Dendritic cell treated with granulocyte-macrophage colony-stimulating factor and Interleukin-4, amounts not matched to agents 40 ng/mL and 50 ng/mL, for 4 days (primary cell): Measurements from ENCODE around the gene STXBP5.

Source experiments
- H3K27ac Mint-ChIP-seq: one replicate; pipeline ENCODE4 v1.8.0; 2022; ENCODE audit warnings: mild to moderate bottlenecking, mixed read lengths
- H3K27me3 Mint-ChIP-seq: one replicate; pipeline ENCODE4 v1.8.0; 2022; ENCODE audit warnings: mild to moderate bottlenecking, mixed read lengths
- H3K36me3 Mint-ChIP-seq: one replicate; pipeline ENCODE4 v1.8.0; 2022; ENCODE audit warnings: low read depth, mixed read lengths
- H3K4me1 Mint-ChIP-seq: one replicate; pipeline ENCODE4 v1.8.0; 2022; ENCODE audit warnings: low read depth, mixed read lengths
- H3K4me3 Mint-ChIP-seq: one replicate; pipeline ENCODE4 v1.8.0; 2022; ENCODE audit warnings: mild to moderate bottlenecking, moderate library complexity, mixed read lengths
- H3K9me3 Mint-ChIP-seq: one replicate; pipeline ENCODE4 v1.8.0; 2022; ENCODE audit warnings: mixed read lengths
- intact Hi-C: fragments of 100-400 bp; cut with micrococcal nuclease; formaldehyde crosslinking; loops from one replicate; pipeline ENCODE4 v1.15.0; 2022

The STXBP5 gene

DNA sequence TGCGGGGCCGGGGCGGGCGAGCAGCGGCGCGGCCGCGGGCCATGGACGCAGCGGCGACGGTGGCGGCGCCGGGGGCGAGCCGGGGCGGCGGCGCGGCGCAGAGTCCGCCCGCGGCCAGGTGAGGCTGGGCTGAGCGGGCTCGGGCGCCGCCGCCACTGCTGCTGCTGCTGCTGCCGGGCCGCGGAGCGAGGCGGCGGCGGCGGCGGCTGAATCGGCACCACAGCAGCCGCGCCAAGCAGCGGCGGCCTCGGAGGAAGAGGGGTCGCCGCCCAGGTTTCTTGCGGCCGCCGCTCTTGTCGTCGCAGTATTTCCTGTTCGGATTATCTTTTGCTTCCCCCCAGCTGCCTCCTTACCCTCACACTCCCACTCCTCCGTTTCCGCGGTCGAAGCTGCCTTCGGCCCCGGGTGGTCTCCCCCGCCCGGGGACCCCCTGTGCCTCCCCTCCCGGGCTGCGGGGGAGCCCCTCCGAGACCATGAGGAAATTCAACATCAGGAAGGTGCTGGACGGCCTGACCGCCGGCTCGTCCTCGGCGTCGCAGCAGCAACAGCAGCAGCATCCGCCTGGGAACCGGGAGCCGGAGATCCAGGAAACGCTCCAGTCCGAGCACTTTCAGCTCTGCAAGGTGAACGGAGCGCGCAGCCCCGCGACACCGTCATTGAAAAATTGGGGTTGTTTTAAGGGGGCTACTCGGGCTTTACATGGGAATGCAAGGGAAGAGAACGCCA lies at the start of gene STXBP5:
TSS of gene STXBP5 (plus strand) at position 358 of the 726 bp plus-strand sequence. CDS start at position 474, 116 bp downstream.
- peak within 1 kb of the TSS; percentile 94 for H3K27ac Mint-ChIP-seq
- intact Hi-C loops, result loop anchor here (5.0 to 10.0 kb wide), 3 partner anchors 347 to 1469 kb away; partner anchors contain the start of genes EPM2A and SHPRH
- H3K36me3 Mint-ChIP-seq, result peaks cover 22% of the 10 kb centered on the region

GRCh38 chr6:147154454-147154853 lies 49.8 kb upstream of the STXBP5 start:
- H3K9me3 Mint-ChIP-seq, result no peaks in the 10 kb centered on the region
- intact Hi-C loops, result no loop called here
- no peak overlapping the region for H3K27ac Mint-ChIP-seq
- H3K4me3 Mint-ChIP-seq, result no peak overlapping the region
- no peaks in the 10 kb centered on the region for H3K27me3 Mint-ChIP-seq
- H3K4me1 Mint-ChIP-seq, result no peaks in the 10 kb centered on the region
- no peaks in the 10 kb centered on the region for H3K36me3 Mint-ChIP-seq

More for the DNA sequence above, at the start of gene STXBP5:
- H3K9me3 Mint-ChIP-seq, result no peaks in the 10 kb centered on the region
- peaks cover 35% of the 10 kb centered on the region for H3K4me1 Mint-ChIP-seq
- H3K4me3 Mint-ChIP-seq, result peak within 1 kb of the TSS; percentile 98
- H3K27me3 Mint-ChIP-seq, result no peaks in the 10 kb centered on the region

- H3K27ac Mint-ChIP-seq, result no peak overlapping the region
- no peaks in the 10 kb centered on the region for H3K27me3 Mint-ChIP-seq
- no peak overlapping the region for H3K4me3 Mint-ChIP-seq
- intact Hi-C loops, result no loop called here
- no peaks in the 10 kb centered on the region for H3K4me1 Mint-ChIP-seq
- no peaks in the 10 kb centered on the region for H3K36me3 Mint-ChIP-seq
- no peaks in the 10 kb centered on the region for H3K9me3 Mint-ChIP-seq
These were observed 48.0 kb upstream of the STXBP5 start for GRCh38 chr6:147156218-147156617.

DNA sequence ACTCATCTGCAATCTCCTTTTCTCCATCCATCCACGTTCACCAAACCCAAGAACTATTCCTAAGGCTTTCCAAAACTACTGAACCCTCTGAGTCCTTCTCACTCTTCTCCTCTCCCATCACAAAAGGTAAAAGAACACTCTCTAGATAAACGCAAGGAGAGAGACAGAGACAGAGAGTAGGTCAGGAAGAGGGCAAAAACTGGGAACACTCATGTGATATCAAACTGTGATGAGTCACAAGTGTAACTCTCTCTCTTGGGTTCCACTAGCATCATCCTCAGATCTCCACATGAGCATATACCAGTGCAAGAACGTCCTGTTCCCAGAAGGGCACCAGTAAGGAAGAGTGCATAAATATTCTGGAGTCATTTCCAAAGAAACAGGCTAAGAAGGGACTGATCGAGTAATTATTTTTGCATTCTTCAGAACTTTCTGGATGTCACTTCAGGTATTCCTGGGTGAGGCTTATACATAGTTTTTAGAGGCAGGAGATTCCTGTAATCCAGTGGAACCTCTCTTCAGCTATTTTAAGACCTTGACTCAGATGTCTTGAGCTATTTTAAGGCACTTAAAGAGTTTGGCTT lies 47.3 kb upstream of the STXBP5 start:
- Mint-ChIP-seq H3K4me3 (no peak overlapping the region), H3K36me3 (no peaks in the 10 kb centered on the region), H3K27me3 (no peaks in the 10 kb centered on the region), H3K9me3 (no peaks in the 10 kb centered on the region), H3K4me1 (no peaks in the 10 kb centered on the region), H3K27ac (no peak overlapping the region)
- intact Hi-C loops, result no loop called here

DNA sequence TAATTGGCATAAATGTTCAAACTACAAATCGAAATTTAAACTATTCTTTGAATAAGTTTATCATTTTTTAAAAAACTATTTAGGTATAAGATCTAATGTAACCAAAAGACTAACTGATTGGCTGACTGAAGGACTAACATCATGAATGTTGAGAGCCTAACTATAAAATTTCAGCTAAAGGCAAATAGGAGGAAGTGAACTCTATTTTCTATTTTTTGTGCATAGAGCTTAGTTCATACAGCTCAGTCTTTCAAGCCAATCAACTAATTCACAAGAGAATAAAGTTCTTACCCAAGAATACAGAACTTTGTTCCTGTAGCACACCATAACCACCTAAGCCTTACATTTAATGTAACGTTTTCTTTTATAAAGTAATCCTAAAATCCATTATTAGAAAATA lies 46.3 kb upstream of the STXBP5 start:
- H3K4me1 Mint-ChIP-seq, result no peaks in the 10 kb centered on the region
- intact Hi-C loops, result no loop called here
- H3K9me3 Mint-ChIP-seq, result no peaks in the 10 kb centered on the region
- no peak overlapping the region for H3K27ac Mint-ChIP-seq
- no peaks in the 10 kb centered on the region for H3K27me3 Mint-ChIP-seq
- no peak overlapping the region for H3K4me3 Mint-ChIP-seq
- no peaks in the 10 kb centered on the region for H3K36me3 Mint-ChIP-seq

DNA sequence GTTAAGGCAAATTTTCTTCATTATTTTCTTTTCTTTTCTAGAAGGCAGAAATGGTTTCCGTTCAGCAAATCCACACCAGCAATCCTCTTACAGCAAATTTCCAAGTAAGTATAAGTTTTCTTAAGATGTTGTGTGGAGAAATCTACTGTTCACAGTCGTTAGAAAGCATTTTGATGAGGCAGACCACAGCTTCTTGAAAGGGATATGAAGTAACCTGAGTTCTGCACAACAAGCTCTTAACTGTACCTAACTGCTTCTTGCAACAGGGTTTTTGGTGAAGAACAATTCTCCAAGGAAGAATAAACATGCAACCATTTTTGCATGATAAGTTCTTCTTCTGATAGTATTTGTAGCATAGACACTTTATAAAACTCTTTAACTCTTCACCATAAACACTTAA lies 45.3 kb upstream of the STXBP5 start:
- Mint-ChIP-seq H3K27me3 (no peaks in the 10 kb centered on the region), H3K27ac (no peak overlapping the region), H3K4me1 (no peaks in the 10 kb centered on the region), H3K4me3 (no peak overlapping the region), H3K36me3 (no peaks in the 10 kb centered on the region), H3K9me3 (no peaks in the 10 kb centered on the region)
- intact Hi-C loops, result no loop called here

GRCh38 chr6:147159536-147160374 lies 44.5 kb upstream of the STXBP5 start:
- Mint-ChIP-seq H3K4me3 (no peak overlapping the region), H3K36me3 (no peaks in the 10 kb centered on the region), H3K27me3 (no peaks in the 10 kb centered on the region), H3K9me3 (no peaks in the 10 kb centered on the region), H3K4me1 (no peaks in the 10 kb centered on the region), H3K27ac (no peak overlapping the region)
- intact Hi-C loops, result no loop called here

DNA sequence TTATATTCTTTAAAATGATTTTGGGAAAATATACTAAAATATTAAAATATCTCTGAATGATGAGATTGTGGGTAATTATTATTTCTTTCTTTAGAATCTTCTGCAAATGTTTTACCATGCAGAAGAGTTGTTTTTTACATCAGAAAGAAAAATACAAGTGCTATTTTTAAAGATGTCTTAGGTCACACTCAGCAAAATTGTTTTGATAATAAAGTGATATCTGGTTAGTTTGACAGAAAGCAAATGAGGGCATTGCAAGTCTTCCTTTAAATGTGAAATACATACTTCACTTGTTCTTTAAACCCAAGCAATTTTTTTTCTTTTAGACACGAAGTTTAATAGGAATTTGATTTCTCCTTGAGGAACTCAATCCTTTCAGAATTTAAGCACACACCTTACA lies 43.6 kb upstream of the STXBP5 start:
- no peak overlapping the region for H3K4me3 Mint-ChIP-seq
- no peak overlapping the region for H3K27ac Mint-ChIP-seq
- no peaks in the 10 kb centered on the region for H3K36me3 Mint-ChIP-seq
- intact Hi-C loops, result no loop called here
- H3K9me3 Mint-ChIP-seq, result no peaks in the 10 kb centered on the region
- H3K27me3 Mint-ChIP-seq, result no peaks in the 10 kb centered on the region
- H3K4me1 Mint-ChIP-seq, result no peaks in the 10 kb centered on the region

DNA sequence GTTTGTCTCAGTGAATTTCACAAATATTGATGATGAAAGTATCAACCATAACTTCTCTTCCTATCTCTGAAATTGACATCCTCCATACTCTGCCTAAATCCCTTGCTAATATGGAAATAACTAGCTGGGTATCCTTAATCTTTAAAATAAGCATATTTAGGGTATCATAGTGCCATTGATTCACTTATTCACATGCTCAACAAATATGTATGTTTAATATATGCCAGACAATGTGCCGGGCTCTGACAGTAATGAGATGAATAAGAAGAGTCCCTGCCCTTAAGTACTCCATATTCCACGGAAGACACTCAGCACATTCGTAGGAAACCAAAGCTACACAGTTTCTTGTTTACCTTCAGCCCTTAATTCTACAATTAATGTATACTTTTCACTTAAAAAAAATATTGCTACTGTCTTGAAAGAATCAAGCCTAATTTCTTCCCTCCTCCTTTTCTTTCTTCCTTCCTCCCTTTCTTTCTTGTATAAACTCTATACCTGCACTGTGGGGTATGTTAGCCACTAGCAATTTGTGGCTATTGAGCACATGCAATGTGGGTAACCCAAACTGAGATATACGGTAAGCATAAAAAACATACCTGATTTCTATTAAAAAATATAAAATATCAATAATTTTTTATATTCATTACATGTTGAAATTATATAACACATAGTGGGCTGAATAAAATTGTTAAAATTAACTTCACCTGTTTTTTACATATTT lies 42.8 kb upstream of the STXBP5 start:
- H3K9me3 Mint-ChIP-seq, result no peaks in the 10 kb centered on the region
- H3K27me3 Mint-ChIP-seq, result no peaks in the 10 kb centered on the region
- no peaks in the 10 kb centered on the region for H3K36me3 Mint-ChIP-seq
- intact Hi-C loops, result no loop called here
- no peaks in the 10 kb centered on the region for H3K4me1 Mint-ChIP-seq
- no peak overlapping the region for H3K27ac Mint-ChIP-seq
- H3K4me3 Mint-ChIP-seq, result no peak overlapping the region

- no peaks in the 10 kb centered on the region for H3K9me3 Mint-ChIP-seq
- no peaks in the 10 kb centered on the region for H3K4me1 Mint-ChIP-seq
- intact Hi-C loops, result no loop called here
- H3K4me3 Mint-ChIP-seq, result no peak overlapping the region
- H3K36me3 Mint-ChIP-seq, result no peaks in the 10 kb centered on the region
- no peaks in the 10 kb centered on the region for H3K27me3 Mint-ChIP-seq
- H3K27ac Mint-ChIP-seq, result no peak overlapping the region
These were observed 42.2 kb upstream of the STXBP5 start for GRCh38 chr6:147161974-147162495.

GRCh38 chr6:147164761-147165160 lies 39.5 kb upstream of the STXBP5 start:
- intact Hi-C loops, result no loop called here
- no peaks in the 10 kb centered on the region for H3K27me3 Mint-ChIP-seq
- H3K36me3 Mint-ChIP-seq, result no peaks in the 10 kb centered on the region
- no peaks in the 10 kb centered on the region for H3K9me3 Mint-ChIP-seq
- no peaks in the 10 kb centered on the region for H3K4me1 Mint-ChIP-seq
- no peak overlapping the region for H3K27ac Mint-ChIP-seq
- H3K4me3 Mint-ChIP-seq, result no peak overlapping the region

GRCh38 chr6:147166360-147166944 lies 37.8 kb upstream of the STXBP5 start:
- H3K27me3 Mint-ChIP-seq, result no peaks in the 10 kb centered on the region
- H3K4me3 Mint-ChIP-seq, result no peak overlapping the region
- no peak overlapping the region for H3K27ac Mint-ChIP-seq
- H3K9me3 Mint-ChIP-seq, result no peaks in the 10 kb centered on the region
- intact Hi-C loops, result no loop called here
- H3K4me1 Mint-ChIP-seq, result no peaks in the 10 kb centered on the region
- H3K36me3 Mint-ChIP-seq, result no peaks in the 10 kb centered on the region

DNA sequence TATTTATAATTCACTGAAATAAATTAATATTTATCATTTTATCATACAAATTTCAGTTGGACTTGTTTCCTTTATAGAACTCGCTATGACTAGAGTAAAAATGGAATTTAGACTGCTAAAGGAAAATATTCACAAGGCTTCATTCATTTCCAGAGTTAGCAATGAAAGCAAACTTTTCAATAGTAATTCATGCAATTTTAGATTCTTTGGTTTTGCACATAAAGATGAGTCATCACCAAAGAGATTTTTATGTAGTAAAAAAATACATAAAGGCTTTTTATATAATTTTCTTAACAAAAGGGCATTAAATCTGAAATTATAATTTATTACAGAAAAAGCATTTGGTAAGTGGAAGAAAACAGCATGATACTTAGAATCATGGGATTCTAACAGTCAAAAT lies 37.2 kb upstream of the STXBP5 start:
- intact Hi-C loops, result no loop called here
- no peak overlapping the region for H3K27ac Mint-ChIP-seq
- no peaks in the 10 kb centered on the region for H3K27me3 Mint-ChIP-seq
- H3K9me3 Mint-ChIP-seq, result no peaks in the 10 kb centered on the region
- no peaks in the 10 kb centered on the region for H3K36me3 Mint-ChIP-seq
- H3K4me3 Mint-ChIP-seq, result no peak overlapping the region
- H3K4me1 Mint-ChIP-seq, result no peaks in the 10 kb centered on the region
